ENCODE measurements around the gene TTC9B.
"Not testable (repeated sequence)": the region's sequence is repeated elsewhere in the genome, so short reads cannot be mapped to it uniquely, and the experiment has no call there.

Gene TTC9B

DNA sequence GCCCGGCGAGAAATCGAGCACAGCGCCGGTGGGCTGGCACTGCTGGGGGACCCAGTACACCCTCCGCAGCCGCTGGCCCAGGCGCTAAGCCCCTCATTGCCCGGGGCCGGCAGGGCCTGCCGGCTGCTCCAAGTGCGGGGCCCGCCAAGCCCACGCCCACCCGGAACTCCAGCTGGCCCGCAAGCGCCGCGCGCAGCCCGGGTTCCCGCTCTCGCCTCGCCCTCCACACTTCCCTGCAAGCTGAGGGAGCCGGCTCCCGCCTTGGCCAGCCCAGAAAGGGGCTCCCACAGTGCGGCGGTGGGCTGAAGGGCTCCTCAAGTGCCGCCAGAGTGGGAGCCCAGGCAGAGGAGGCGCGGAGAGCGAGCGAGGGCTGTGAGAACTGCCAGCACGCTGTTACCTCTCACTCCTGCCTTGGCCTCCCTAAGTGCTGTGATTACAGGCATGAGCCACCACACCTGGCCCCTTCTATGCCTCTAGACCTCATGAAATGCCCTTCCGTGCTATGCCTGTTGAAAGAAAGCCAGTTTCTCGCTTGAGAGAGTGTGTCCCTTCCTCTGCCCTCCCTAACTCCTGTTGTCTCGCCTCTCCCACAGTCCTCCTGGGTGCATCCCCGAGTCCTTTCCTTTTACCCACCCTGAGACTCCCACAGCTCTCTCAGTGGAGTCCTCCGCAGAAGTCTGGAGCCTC, 47.7 kb downstream of the TTC9B start:
- DNase-seq (ENCODE audit: low read depth) = not testable (repeated sequence)

DNA sequence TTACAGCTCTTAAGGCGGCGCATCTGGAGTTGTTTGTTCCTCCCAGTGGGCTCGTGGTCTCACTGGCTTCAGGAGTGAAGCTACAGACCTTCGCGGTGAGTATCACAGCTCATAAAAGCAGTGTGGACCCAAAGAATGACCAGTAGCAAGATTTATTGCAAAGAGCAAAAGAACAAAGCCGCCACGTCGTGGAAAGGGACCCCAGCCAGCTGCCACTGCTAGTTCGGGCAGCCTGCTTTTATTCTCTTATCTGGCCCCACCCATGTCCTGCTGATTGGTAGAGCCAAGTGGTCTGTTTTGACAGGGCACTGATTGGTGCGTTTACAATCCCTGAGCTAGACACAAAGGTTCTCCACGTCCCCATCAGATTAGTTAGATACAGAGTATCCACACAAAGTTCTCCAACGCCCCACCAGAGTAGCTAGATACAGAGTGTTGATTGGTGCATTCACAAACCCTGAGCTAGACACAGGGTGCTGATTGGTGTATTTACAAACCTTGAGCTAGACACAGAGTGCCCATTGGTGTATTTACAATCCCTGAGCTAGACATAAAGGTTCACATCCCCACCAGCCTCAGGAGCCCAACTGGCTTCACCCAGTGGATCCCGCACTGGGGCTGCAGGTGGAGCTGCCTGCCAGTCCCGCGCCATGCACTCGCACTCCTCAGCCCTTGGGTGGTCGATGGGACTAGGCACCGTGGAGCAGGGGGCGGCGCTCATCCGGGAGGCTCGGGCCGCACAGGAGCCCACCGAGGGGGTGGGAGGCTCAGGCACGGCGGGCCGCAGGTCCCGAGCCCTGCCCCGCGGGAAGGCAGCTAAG, 48.5 kb downstream of the TTC9B start:
- DNase-seq (ENCODE audit: low read depth) = not testable (repeated sequence)

Measured in GM04503 (cell line).